ENCODE results near the gene TGFBR3. TPM values are rescaled to one million over a fixed set of nuclear protein-coding genes. Genes with fewer than 3 reads are reported as not detected.

TGFBR3 gene
- total and polyA plus RNA-seq, 9 of the 15 experiments (the other 6 are each of a cell fraction or from before 2014, with no cell fraction given): 3.6 to 32.4 (median 15.6) TPM

DNA sequence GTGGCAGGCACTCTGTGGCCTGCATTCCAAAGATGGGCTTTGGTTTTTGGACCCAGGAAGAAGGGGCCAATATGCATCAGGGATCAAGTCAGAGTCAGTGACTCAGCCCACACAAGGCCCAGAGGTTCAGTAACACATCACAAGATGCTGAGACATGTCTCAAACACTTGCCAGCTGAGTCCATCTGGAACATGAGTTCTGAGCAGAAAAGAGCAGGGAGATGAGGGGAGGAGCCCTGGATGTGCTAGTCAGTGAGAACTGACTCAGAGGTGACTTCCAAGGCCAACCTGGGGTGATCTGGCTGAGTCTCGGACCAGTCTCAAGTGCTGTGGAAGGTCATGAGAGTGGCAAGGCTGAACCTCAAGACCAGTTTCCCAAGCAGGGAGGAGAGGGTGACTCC is 235.2 kb downstream of the TGFBR3 start (continued):
- TF ChIP-seq JUN (IDR thresholded peaks at IDR 0.05; ENCODE audit: borderline replicate concordance, low read depth, low read length) (peak; percentile 57; the same call in 1 of the 2 replicates), JUN (CRISPR knock-in tag; IDR thresholded peaks at IDR 0.05; ENCODE audit: borderline replicate concordance) (no peak)
- TF ChIP-seq, protein P1, sequence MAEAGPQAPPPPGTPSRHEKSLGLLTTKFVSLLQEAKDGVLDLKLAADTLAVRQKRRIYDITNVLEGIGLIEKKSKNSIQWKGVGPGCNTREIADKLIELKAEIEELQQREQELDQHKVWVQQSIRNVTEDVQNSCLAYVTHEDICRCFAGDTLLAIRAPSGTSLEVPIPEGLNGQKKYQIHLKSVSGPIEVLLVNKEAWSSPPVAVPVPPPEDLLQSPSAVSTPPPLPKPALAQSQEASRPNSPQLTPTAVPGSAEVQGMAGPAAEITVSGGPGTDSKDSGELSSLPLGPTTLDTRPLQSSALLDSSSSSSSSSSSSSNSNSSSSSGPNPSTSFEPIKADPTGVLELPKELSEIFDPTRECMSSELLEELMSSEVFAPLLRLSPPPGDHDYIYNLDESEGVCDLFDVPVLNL (CRISPR knock-in tag; IDR thresholded peaks at IDR 0.05; ENCODE audit: low read depth): 0 out of 2 replicates have a peak, but pooled peaks have one; percentile 22

GRCh38 chr1:91647061-91647460 is 238.9 kb downstream of the TGFBR3 start:
- 61% methylated on average over 2 of the region's 2 CpGs for WGBS (ENCODE audit: insufficient coverage, low coverage, missing lambda C conversion rate)

More at GRCh38 chr1:91647061-91647460, 238.9 kb downstream of the TGFBR3 start:
- Histone ChIP-seq H3K9me1 (ENCODE audit: control insufficient read depth, insufficient read depth, low read length) (no peaks in the 10 kb centered on the region), H4K20me1 (replicated peaks; ENCODE audit: control insufficient read depth, insufficient read depth, low read length) (no peaks in the 10 kb centered on the region), H3K27ac (ENCODE audit: extremely low read depth, low read depth, low read length) (no peak overlapping the region), H3K4me3 (no peak overlapping the region), H3K27me3 (ENCODE audit: control insufficient read depth in 2 of 2, insufficient read depth in 2 of 2, low read length in 2 of 2) (no peaks in the 10 kb centered on the region), H3K9ac (ENCODE audit: insufficient read depth in 1 of 2, low read depth in 2 of 2, low read length in 2 of 2) (no peak overlapping the region; a peak in 1 of 4 replicates), H3K4me1 (replicated peaks in 1 of 2; ENCODE audit: control insufficient read depth in 2 of 2, insufficient read depth in 2 of 2, low read length in 2 of 2) (peaks cover 7 to 13% of the 10 kb centered on the region in 2 experiments; a peak in 4 of 5 replicates), H3K36me3 (ENCODE audit: control insufficient read depth, insufficient read depth, low read length) (no peaks in the 10 kb centered on the region), H2AFZ (ENCODE audit: low read depth, low read length) (no peak overlapping the region), H3K79me2 (ENCODE audit: control insufficient read depth, insufficient read depth, low read length) (no peaks in the 10 kb centered on the region), H3K4me2 (ENCODE audit: insufficient read depth, low read length) (no peak overlapping the region), H3K9me3 (replicated peaks; ENCODE audit: control insufficient read depth, insufficient read depth, low read depth, low read length) (no peaks in the 10 kb centered on the region)
- ATAC-seq: no peak
- in situ Hi-C loops (cut with MboI) (no loop called here), intact Hi-C loops (cut with micrococcal nuclease) (no loop called here)
- no peak for DNase-seq (ENCODE audit: extremely low read depth in 1 of 4, low spot score in 3 of 4)
- FAIRE-seq: no peak
- ChIA-PET POLR2A (interaction anchor here (0.5 kb wide), 1 partner anchor 241 kb away, joined by 3 read pairs; no protein-coding TSS in a partner anchor), CTCF (ENCODE audit: low intra/inter-chr PET ratio) (no interaction called here)
- TF ChIP-seq CTBP1 (IDR thresholded peaks at IDR 0.05; ENCODE audit: borderline replicate concordance) (peak; percentile 52; the same call in 1 of the 2 replicates), RCOR1 (IDR thresholded peaks at IDR 0.05; ENCODE audit: borderline replicate concordance in 1 of 2, low read depth in 2 of 2, low read length in 2 of 2) (peak in 1 of 2 experiments; percentile 71; a peak in 2 of 4 replicates), TAF7 (tag; IDR thresholded peaks at IDR 0.05) (no peak), PKNOX1 (IDR thresholded peaks at IDR 0.05) (peak; percentile 12; the same call in 1 of the 2 replicates), SPI1 (IDR thresholded peaks at IDR 0.05; ENCODE audit: borderline replicate concordance, low read depth, low read length) (0 out of 2 replicates have a peak, but pooled peaks have one; percentile 3)
- BruUV-seq (replicated peaks): no TSS peak
